ENCODE measurements around the gene SPESP1. TPM values are rescaled to one million over a fixed set of nuclear protein-coding genes. Genes with fewer than 3 reads are reported as not detected.

Gene SPESP1
- total and polyA plus RNA-seq, 2 donors (not counting 1 experiment from before 2014, with no cell fraction given): 0.13 to 1.1 TPM

DNA sequence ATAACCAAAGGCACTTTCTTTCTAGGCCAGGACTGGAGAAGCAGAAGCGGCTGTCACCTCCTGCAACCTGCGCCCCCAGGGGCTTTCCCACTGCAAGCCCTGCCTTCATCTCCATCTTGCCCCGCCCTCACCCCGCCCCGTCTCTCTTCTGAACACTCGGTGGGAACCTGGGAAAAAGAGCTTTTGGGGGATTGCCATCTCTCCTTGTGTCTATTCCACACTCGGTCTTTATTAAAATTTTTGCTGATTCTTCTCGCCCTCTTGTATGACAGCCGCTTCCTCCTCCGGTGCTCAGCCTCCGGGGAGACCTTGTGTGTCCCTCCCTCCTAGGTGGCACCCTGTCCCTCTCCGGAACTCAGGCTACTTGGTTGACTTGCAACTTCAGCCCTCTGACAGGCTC is 41.9 kb upstream of the SPESP1 start:
- H3K9ac ChIP-seq (ENCODE audit: low read length): no peak overlapping the region
- peaks cover 0 to 3% of the 10 kb centered on the region in 2 donors for H3K4me1 ChIP-seq (ENCODE audit: control insufficient read depth in 2 of 2, insufficient read depth in 2 of 2, low read length in 2 of 2)
- Mint-ChIP-seq H3K4me3 (peak overlapping the region; percentile 72), H3K27me3 (peaks cover 22% of the 10 kb centered on the region), H3K9me3 (ENCODE audit: insufficient read depth) (no peaks in the 10 kb centered on the region), H3K27ac (no peak overlapping the region), H3K4me1 (peaks cover 2% of the 10 kb centered on the region)
- H3K79me2 ChIP-seq (ENCODE audit: control insufficient read depth, insufficient read depth, low read length): no peaks in the 10 kb centered on the region
- no peaks in the 10 kb centered on the region for H4K20me1 ChIP-seq (ENCODE audit: control insufficient read depth, insufficient read depth, low read length, poor library complexity, severe bottlenecking)
- peak; percentile 41 for ATAC-seq (ENCODE audit: low read depth)
- peak; percentile 44 for DNase-seq
- H3K4me2 ChIP-seq (replicated peaks; ENCODE audit: low read depth, low read length, poor library complexity, severe bottlenecking): peak overlapping the region; percentile 56
- 62% methylated on average over 10 of the region's 12 CpGs for WGBS (ENCODE audit: insufficient coverage)
- POLR2A ChIA-PET: no interaction called here
- no peaks in the 10 kb centered on the region for H3K36me3 ChIP-seq (replicated peaks in 1 of 2; ENCODE audit: control extremely low read depth in 1 of 2, control insufficient read depth in 1 of 2, extremely low read depth in 1 of 2, insufficient read depth in 2 of 2, low read length in 1 of 2)
- intact Hi-C loops (cut with micrococcal nuclease): no loop called here
- H3K27me3 ChIP-seq (replicated peaks in 1 of 4; ENCODE audit: control extremely low read depth in 1 of 4, control insufficient read depth in 3 of 4, insufficient read depth in 4 of 4, low read length in 3 of 4): peaks cover 0 to 2% (median 0%) of the 10 kb centered on the region in 4 experiments
- H3K27ac ChIP-seq (ENCODE audit: low read length in 2 of 2): no peak overlapping the region
- CTCF ChIA-PET: interaction anchor here (1.0 to 1.9 kb wide), 2 partner anchors 12 to 13 kb away, joined by 3 to 6 read pairs; no protein-coding TSS in a partner anchor
- peak overlapping the region in 3 of 5 experiments; percentile 22 to 40 (median 35) for H3K4me3 ChIP-seq (ENCODE audit: control extremely low read depth in 1 of 5, extremely low read depth in 1 of 5, insufficient read depth in 1 of 5, low read depth in 2 of 5, low read length in 4 of 5)
- no peak for TF ChIP-seq CTCF (IDR thresholded peaks at IDR 0.05)
- TF ChIP-seq EZH2 (IDR thresholded peaks at IDR 0.05; ENCODE audit: borderline replicate concordance, insufficient read depth, low read depth, low read length, poor library complexity, severe bottlenecking): no peak
- no peaks in the 10 kb centered on the region for H3K9me3 ChIP-seq (ENCODE audit: control extremely low read depth in 1 of 3, control insufficient read depth in 2 of 3, insufficient read depth in 1 of 3, low read length in 2 of 3)
- H2AFZ ChIP-seq (ENCODE audit: insufficient read depth, low read depth, low read length, poor library complexity, severe bottlenecking): peak overlapping the region; percentile 45

DNA sequence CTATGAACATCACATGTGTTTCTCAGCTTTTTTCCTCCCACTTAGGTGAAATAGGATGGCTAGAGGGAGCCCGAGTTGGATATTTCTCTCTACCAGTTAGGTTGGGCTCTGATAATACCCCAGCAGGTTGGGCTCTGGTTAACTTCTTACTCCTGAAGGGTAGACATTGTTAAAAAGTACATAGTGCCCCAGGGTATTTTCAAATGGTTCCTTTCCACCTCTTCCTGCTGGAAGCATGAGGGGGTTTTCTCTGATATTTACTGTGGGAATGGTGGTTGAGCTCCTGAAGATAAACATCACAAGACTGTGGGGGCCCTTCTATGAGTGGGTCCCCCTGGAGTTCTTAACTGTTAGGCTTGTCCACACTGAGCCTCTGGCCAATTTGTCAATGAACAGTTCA is 36.1 kb upstream of the SPESP1 start:
- Histone ChIP-seq H3K9ac (ENCODE audit: low read length) (no peak overlapping the region), H3K9me3 (ENCODE audit: control extremely low read depth in 1 of 3, control insufficient read depth in 2 of 3, insufficient read depth in 1 of 3, low read length in 2 of 3) (no peaks in the 10 kb centered on the region), H2AFZ (ENCODE audit: insufficient read depth, low read depth, low read length, poor library complexity, severe bottlenecking) (no peak overlapping the region), H3K27me3 (replicated peaks in 1 of 4; ENCODE audit: control extremely low read depth in 1 of 4, control insufficient read depth in 3 of 4, insufficient read depth in 4 of 4, low read length in 3 of 4) (no peaks in the 10 kb centered on the region), H3K4me3 (ENCODE audit: control extremely low read depth in 1 of 5, extremely low read depth in 1 of 5, insufficient read depth in 1 of 5, low read depth in 2 of 5, low read length in 4 of 5) (no peak overlapping the region), H3K27ac (ENCODE audit: low read length in 2 of 2) (no peak overlapping the region), H3K79me2 (ENCODE audit: control insufficient read depth, insufficient read depth, low read length) (no peaks in the 10 kb centered on the region), H3K36me3 (replicated peaks in 1 of 2; ENCODE audit: control extremely low read depth in 1 of 2, control insufficient read depth in 1 of 2, extremely low read depth in 1 of 2, insufficient read depth in 2 of 2, low read length in 1 of 2) (no peaks in the 10 kb centered on the region), H3K4me2 (replicated peaks; ENCODE audit: low read depth, low read length, poor library complexity, severe bottlenecking) (no peak overlapping the region), H3K4me1 (ENCODE audit: control insufficient read depth in 2 of 2, insufficient read depth in 2 of 2, low read length in 2 of 2) (no peaks in the 10 kb centered on the region), H4K20me1 (ENCODE audit: control insufficient read depth, insufficient read depth, low read length, poor library complexity, severe bottlenecking) (no peaks in the 10 kb centered on the region)
- no peak overlapping the region for H3K27ac Mint-ChIP-seq
- no peak overlapping the region for H3K4me3 Mint-ChIP-seq
- H3K27me3 Mint-ChIP-seq: peaks cover 43% of the 10 kb centered on the region
- H3K9me3 Mint-ChIP-seq (ENCODE audit: insufficient read depth): no peaks in the 10 kb centered on the region
- ATAC-seq (ENCODE audit: low read depth) (no peak), DNase-seq (no peak)
- ChIA-PET POLR2A (no interaction called here), CTCF (interaction anchor here (0.7 to 2.1 kb wide), 3 partner anchors 18 to 347 kb away, joined by 3 to 8 read pairs (median 4); no protein-coding TSS in a partner anchor)
- H3K4me1 Mint-ChIP-seq: no peaks in the 10 kb centered on the region
- no CpG with 5 or more reads among the region's 1 CpG for WGBS (ENCODE audit: insufficient coverage)
- intact Hi-C loops (cut with micrococcal nuclease): no loop called here
- no peak for TF ChIP-seq EZH2 (IDR thresholded peaks at IDR 0.05; ENCODE audit: borderline replicate concordance, insufficient read depth, low read depth, low read length, poor library complexity, severe bottlenecking)
- no peak for TF ChIP-seq CTCF (IDR thresholded peaks at IDR 0.05)

Measured in B cell (primary cell).